Transverse colon (tissue), 4 donors: ENCODE data around the gene KIF1A. TPM values are rescaled to one million over a fixed set of nuclear protein-coding genes. Genes with fewer than 3 reads are reported as not detected.

Source experiments
- DNase-seq: peaks from one replicate; pipeline ENCODE4 v3.0.0-alpha.2; 2019
- H3K27ac ChIP-seq, 4 donors: fragments of 200-600 bp; sonication (generic); 2 replicates each; pipeline ENCODE4 v1.5.1; 2016 to 2018; ENCODE audit warnings: inconsistent platforms in 4 of 4
- H3K27me3 ChIP-seq: fragments of 200-600 bp; sonication (generic); 2 replicates; pipeline ENCODE4 v1.5.1; 2017; ENCODE audit warnings: inconsistent platforms
- H3K36me3 ChIP-seq, 4 donors: fragments of 200-600 bp; sonication (generic); 2 replicates each; pipeline ENCODE4 v1.5.1; 2017 to 2019; ENCODE audit warnings: inconsistent platforms in 4 of 4
- H3K4me1 ChIP-seq, 4 donors: fragments of 200-600 bp; sonication (generic); 2 replicates each; pipeline ENCODE4 v1.5.1; 2017 to 2020; ENCODE audit warnings: inconsistent platforms in 4 of 4
- H3K4me3 ChIP-seq, 4 donors: fragments of 200-600 bp; sonication (generic); 1 replicate in 1 of 4; 2 replicates in 3 of 4; pipeline versions ENCODE4 v1.5.1 to v1.6.1; 2017 to 2019; ENCODE audit warnings: inconsistent platforms in 4 of 4
- H3K9me3 ChIP-seq, 2 donors: fragments of 200-600 bp; sonication (generic); 2 replicates each; pipeline ENCODE4 v1.5.1; 2017 to 2019; ENCODE audit warnings: inconsistent platforms in 2 of 2
- EP300 ChIP-seq: sonication (generic); formaldehyde crosslinking; IDR thresholded peaks from one replicate; pipeline ENCODE4 v1.6.1; 2017; ENCODE audit warnings: antibody characterized with exemption, low read depth
- POLR2A ChIP-seq: fragments of 450-650 bp; IDR thresholded peaks from one replicate; pipeline ENCODE4 v1.6.1; 2016; ENCODE audit warnings: antibody characterized with exemption, mild to moderate bottlenecking, moderate library complexity
- POLR2AphosphoS5 ChIP-seq, 3 donors: sonication (generic); formaldehyde crosslinking; IDR thresholded peaks; one replicate each; pipeline ENCODE4 v1.6.1; 2016; ENCODE audit warnings: antibody characterized with exemption in 3 of 3
- WGBS, 2 donors: methylation state at CpG; one replicate each; pipeline ENCODE4 v1.1.5; 2018; ENCODE audit warnings: low coverage in 1 of 2; 5-methylcytosine and 5-hydroxymethylcytosine counted together
- in situ Hi-C, 4 donors: fragments of 200-750 bp; cut with MboI; loops; one replicate each; pipeline versions ENCODE4 v1.15.0 to v1.15.1; 2017; ENCODE audit warnings: low sequenced_read_pairs in 3 of 4, low pct_ligation_motif_present in 1 of 4, low pct_unique_long_range_greater_than_20kb in 1 of 4
- intact Hi-C: fragments of 100-400 bp; cut with DNase I; formaldehyde crosslinking; loops from one replicate; pipeline ENCODE4 v1.15.1; 2023; ENCODE audit warnings: low total_unique reads
- small RNA-seq, 4 donors: library from RNA; depleted of rRNA; stranded (forward); fragments of <200 nt; gene quantifications; one replicate each; pipeline ENCODE3, GENCODE V24; 2016
- total RNA-seq, 4 donors: library from RNA; depleted of rRNA; stranded (reverse); fragments of >200 nt; gene quantifications; one replicate each; pipeline ENCODE4 v1.1.0, GENCODE V29; 2016
- TF ChIP-seq, protein P1 (sequence below), 5 experiments: fragments of 200-600 bp in 3 of 5; fragments of 450-650 bp in 2 of 5; sonication (generic) in 3 of 5; IDR thresholded peaks; 1 replicate in 2 of 5; 2 replicates in 3 of 5; pipeline ENCODE4 v1.5.1; 2016 to 2017; ENCODE audit warnings: antibody characterized with exemption in 5 of 5, inconsistent platforms in 3 of 5, mild to moderate bottlenecking in 2 of 5, moderate library complexity in 1 of 5

The KIF1A gene
- total RNA-seq, 4 donors from 2014 or later = 0.40 to 3.4 (median 2.9) TPM

DNA sequence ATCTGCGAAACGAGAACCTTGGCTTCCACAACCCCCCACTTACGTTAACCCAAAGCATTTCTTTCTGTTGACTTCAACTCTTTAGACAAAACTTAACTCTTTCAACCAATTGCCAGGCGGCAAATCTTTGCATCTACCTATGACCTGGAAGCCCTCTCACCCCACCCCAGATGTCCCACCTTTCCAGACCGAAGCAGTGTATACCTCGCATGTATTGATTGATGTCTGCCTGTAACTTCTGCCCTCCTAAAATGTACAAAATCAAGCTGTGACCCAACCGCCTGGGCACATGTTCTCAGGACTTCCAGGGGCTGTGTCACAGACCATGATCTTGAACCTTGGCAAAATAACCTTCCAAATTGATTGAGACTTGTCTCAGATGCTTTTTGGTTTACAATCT lies 149.6 kb downstream of the KIF1A start:
- Histone ChIP-seq H3K4me3 (no peak overlapping the region), H3K9me3 (no peaks in the 10 kb centered on the region), H3K27me3 (peaks cover 84% of the 10 kb centered on the region), H3K36me3 (no peaks in the 10 kb centered on the region), H3K27ac (no peak overlapping the region), H3K4me1 (no peaks in the 10 kb centered on the region)
- DNase-seq = no peak
- WGBS, 2 donors = 75% methylated on average over 6 to 7 of the region's 7 CpGs
- intact Hi-C loops (no loop called here), in situ Hi-C loops (no loop called here)
- TF ChIP-seq POLR2A (no peak), POLR2AphosphoS5 (IDR thresholded peaks at IDR 0.05) (no peak), EP300 (no peak)
- TF ChIP-seq, protein P1, sequence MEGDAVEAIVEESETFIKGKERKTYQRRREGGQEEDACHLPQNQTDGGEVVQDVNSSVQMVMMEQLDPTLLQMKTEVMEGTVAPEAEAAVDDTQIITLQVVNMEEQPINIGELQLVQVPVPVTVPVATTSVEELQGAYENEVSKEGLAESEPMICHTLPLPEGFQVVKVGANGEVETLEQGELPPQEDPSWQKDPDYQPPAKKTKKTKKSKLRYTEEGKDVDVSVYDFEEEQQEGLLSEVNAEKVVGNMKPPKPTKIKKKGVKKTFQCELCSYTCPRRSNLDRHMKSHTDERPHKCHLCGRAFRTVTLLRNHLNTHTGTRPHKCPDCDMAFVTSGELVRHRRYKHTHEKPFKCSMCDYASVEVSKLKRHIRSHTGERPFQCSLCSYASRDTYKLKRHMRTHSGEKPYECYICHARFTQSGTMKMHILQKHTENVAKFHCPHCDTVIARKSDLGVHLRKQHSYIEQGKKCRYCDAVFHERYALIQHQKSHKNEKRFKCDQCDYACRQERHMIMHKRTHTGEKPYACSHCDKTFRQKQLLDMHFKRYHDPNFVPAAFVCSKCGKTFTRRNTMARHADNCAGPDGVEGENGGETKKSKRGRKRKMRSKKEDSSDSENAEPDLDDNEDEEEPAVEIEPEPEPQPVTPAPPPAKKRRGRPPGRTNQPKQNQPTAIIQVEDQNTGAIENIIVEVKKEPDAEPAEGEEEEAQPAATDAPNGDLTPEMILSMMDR (IDR thresholded peaks at IDR 0.05) = no peak

GRCh38 chr2:240664622-240665021 lies 155.4 kb downstream of the KIF1A start:
- in situ Hi-C loops (no loop called here), intact Hi-C loops (no loop called here)
- Histone ChIP-seq H3K4me1 (no peaks in the 10 kb centered on the region), H3K36me3 (no peaks in the 10 kb centered on the region), H3K9me3 (peaks cover 0 to 3% of the 10 kb centered on the region in 2 donors), H3K27ac (no peak overlapping the region), H3K4me3 (no peak overlapping the region), H3K27me3 (peaks cover 68% of the 10 kb centered on the region)
- no peak for DNase-seq
- TF ChIP-seq EP300 (no peak), POLR2A (no peak), POLR2AphosphoS5 (IDR thresholded peaks at IDR 0.05) (no peak)
- TF ChIP-seq, protein P1 (IDR thresholded peaks at IDR 0.05) = no peak
- 89% methylated on average over 1 of the region's 1 CpG; no CpG with 5 or more reads in 1 of the 2 donors for WGBS, 2 donors

Small RNA genes within 50 kb of the gene (small RNA-seq; reads per million reads assigned to genes)
- 0 reads per million in 4 donors for gene AC011298.3

Other genes with a start within 250 kb of the KIF1A start
- 100 to 1,000 TPM in 1 of 4 donors, 10 to 100 TPM in 3; 41.9 to 118 (median 48.7) TPM for gene CAPN10, start 233.5 kb downstream of the KIF1A start, total RNA-seq
- 100 to 1,000 TPM in 3 of 4 donors, 10 to 100 TPM in 1; 91.1 to 244 (median 136) TPM for gene GPR35, start 194.7 kb downstream of the KIF1A start, total RNA-seq
- gene AQP12B, start 137.3 kb downstream of the KIF1A start, total RNA-seq = 1 to 10 TPM in 1 of 4 donors, under 1 TPM in 1, not detected in 2; 0.55 to 1.5 TPM
- not detected for gene AQP12A, start 128.4 kb downstream of the KIF1A start, total RNA-seq
- 1 to 10 TPM in 1 of 4 donors, under 1 TPM in 2, not detected in 1; 0.32 to 2.2 (median 0.82) TPM for gene AGXT, start 48.6 kb upstream of the KIF1A start, total RNA-seq
- gene MAB21L4, start 75.9 kb upstream of the KIF1A start, total RNA-seq = 10 to 100 TPM in 1 of 4 donors, 1 to 10 TPM in 2, not detected in 1; 4.9 to 11.6 (median 9.8) TPM
- not detected for gene CROCC2, start 86.1 kb upstream of the KIF1A start, total RNA-seq
- gene SNED1, start 178.4 kb upstream of the KIF1A start, total RNA-seq = 10 to 100 TPM in 3 of 4 donors, 1 to 10 TPM in 1; 8.2 to 65.5 (median 30.0) TPM